Dermis microvascular lymphatic vessel endothelial cell (primary cell): Measurements from ENCODE around the gene KBTBD6. TPM values are rescaled to one million over a fixed set of nuclear protein-coding genes. Genes with fewer than 3 reads are reported as not detected.
"Not testable (repeated sequence)": the region's sequence is repeated elsewhere in the genome, so short reads cannot be mapped to it uniquely, and the experiment has no call there.

Source experiments
- DNase-seq, 2 donors: peaks; one replicate each; pipeline versions ENCODE4 v3.0.0 to v3.0.0-alpha.2; 2010; ENCODE audit warnings: low read depth in 2 of 2
- total RNA-seq: library from RNA; depleted of rRNA; stranded (reverse); fragments of >200 nt; gene quantifications from 2 replicates; pipeline ENCODE4 v1.2.1, GENCODE V29; 2014

Gene KBTBD6
- total RNA-seq: 7.7 and 8.5 TPM in 2 replicates

DNA sequence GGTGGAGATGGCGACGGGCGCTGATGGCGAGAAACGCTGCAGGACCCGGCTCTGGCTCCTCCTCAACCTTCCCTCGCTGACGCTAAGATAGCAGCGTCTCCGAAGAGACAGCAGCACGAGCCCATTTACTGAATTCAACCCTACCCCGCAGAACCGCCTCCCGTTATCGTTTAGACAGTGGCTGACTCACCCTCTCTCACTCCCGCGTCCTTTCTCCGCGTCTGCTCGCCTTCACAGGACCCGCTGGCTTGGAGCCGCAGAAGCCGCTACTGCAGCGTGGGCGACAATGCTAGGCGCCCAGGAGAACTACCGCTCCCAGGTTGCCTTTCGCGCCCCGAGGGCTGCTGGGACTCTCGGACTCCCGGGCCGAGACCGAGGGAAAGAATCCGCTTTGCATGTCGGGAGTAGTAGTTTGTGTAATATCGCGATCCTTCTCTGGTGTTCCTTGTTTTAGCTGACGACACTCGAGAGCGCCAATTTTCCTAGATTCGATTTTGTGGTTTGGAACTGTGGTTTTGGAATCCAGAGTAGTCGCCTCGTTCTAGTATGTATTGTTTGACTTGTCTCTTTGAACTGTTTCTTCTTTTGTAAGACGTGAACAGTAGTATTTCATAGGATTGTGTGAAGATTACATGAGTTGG is at the start of gene KBTBD6:
Gene KBTBD6, minus strand, starts transcription at position 291 of the 641 bp plus-strand sequence. CDS start 291 bp downstream, outside the sequence.
- peak; percentile 97 to 99 for DNase-seq

- no peak for DNase-seq
These were observed 49.6 kb upstream of the KBTBD6 start for GRCh38 chr13:41182231-41182630.

- DNase-seq: no peak
These were observed 47.1 kb upstream of the KBTBD6 start for GRCh38 chr13:41179593-41180250.

- peak; percentile 2 to 18 for DNase-seq
These were observed 45.4 kb upstream of the KBTBD6 start for GRCh38 chr13:41178040-41178439.

DNA sequence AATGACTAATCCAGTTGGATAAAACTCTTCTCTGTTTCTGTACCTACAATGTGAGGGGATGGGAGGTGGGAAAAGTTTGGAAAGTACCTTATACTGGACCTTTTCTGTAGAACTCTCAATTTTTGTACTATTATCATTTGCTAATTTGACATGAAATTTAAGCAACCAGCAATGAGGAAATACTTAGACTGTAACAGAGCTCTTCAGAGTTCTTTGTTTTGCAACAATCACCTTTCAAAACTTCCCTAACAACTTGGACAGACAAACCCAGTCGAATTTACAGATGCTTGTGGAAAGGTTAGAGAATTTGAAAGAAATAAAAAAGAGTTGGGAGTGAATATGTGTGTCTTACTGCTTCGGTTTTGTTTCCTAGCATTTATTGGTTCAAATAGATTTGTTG is 45.0 kb upstream of the KBTBD6 start:
- DNase-seq: no peak

GRCh38 chr13:41175576-41175975 is 43.0 kb upstream of the KBTBD6 start:
- DNase-seq: not testable (repeated sequence)

DNA sequence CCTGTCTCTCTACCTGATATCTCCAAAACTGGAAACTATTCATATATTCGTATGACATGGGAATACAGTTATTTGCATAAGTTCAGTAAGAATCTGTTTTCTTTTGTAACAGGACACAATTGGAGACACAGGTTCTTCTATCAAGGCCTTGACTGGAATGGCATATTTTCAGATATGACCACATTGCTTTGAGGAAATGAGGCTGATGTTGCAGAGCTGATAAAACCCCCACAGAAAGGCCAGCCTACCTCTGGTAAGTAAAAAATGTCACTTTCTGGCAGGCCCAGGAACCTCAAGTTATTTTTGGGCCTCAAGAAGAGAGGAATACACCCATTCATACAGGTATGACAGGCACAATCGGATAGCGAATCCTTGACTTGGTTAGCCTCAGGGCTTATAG is 29.5 kb upstream of the KBTBD6 start:
- no peak for DNase-seq

GRCh38 chr13:41159174-41159573 is 26.6 kb upstream of the KBTBD6 start:
- DNase-seq: no peak

DNA sequence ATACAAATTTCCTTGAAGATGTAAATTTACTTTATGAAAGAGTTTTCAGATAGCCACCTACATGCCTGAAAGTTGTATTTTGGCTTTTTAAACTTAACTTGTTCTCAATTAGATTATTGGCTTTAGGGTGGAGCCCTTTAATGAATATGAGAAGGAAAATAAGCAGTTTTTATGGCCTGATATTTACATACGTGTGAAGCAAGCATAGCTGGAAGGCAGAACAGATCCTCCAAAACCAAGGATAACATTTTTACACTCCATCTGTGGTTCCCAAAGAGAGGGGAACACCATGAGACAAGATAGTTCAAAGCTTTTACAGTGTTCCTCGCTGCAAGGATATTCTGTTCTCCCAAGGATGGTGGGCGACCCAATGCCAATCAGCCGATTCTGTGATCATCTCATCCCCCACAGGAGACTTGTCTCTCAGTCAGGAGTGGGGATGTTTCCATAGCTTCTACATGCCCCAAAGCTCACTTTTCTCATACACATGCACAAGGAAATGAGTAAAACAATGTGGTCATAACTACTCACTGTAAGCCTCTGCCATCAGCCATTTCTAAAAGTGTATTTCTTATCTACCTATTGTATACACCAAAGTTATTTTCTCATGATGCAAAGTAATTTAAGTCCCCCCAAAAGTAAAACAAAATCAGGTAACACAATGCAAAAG is 24.6 kb upstream of the KBTBD6 start:
- DNase-seq: no peak

GRCh38 chr13:41156620-41157019 is 24.0 kb upstream of the KBTBD6 start:
- no peak for DNase-seq

- DNase-seq: no peak
These were observed 21.4 kb upstream of the KBTBD6 start for GRCh38 chr13:41154042-41154441.

DNA sequence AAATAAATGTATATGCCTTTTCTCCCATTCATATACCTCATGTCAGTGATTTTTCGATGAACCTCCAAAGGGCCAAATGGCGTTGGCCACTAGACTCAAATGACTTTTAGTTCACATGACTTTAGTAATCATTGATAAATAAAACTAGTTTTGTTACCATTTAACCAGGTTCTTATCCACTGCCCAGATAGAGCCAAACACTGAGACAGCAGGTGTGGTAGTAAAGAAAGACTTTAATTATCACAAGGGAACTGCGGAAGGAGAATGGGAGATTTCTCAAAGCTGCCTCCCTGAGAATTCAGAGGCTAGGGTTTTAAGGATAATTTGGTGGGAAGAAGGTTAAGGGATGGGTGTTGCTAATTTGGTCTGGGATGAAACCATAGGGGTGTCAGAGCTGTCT is 19.4 kb upstream of the KBTBD6 start:
- DNase-seq: no peak

- no peak for DNase-seq
These were observed 17.5 kb upstream of the KBTBD6 start for GRCh38 chr13:41150058-41150457.

GRCh38 chr13:41148419-41149283 is 16.0 kb upstream of the KBTBD6 start:
- peak in 1 of 2 donors; percentile 11 for DNase-seq

DNA sequence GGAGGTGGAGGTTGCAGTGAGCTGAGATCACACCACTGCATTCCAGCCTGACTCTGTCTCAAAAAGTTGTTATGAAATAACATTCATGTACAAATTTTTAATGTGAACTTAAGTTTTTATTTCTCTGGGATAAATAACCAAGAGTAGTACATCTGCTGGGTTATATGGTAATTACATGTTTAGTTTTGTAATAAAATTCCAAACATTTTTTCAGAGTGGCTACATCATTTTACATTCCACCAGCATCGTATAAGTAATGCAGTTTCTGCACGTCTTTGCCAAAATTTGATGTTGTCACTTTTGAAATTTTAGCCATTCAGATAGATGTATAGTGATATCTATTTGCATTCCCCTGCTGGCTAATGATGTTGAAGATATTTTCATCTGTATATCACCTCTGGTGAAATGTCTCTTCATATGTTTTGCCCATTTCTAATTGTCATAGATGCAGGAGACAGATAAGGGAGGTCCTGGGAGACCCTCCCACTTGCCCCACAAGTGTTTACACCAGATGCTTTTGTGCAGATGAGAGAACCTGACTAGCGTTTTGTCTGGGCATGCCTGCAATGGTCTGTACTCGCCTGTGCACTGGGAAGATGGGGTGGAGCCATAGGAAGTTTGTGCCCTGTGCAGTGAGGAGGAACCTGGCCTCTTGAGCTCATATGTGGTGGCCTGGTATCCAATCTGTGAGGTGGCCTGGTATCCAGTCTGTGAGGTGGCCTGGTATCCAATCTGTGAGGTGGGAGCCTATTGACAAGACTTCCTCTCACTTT is 12.7 kb upstream of the KBTBD6 start:
- no peak for DNase-seq

DNA sequence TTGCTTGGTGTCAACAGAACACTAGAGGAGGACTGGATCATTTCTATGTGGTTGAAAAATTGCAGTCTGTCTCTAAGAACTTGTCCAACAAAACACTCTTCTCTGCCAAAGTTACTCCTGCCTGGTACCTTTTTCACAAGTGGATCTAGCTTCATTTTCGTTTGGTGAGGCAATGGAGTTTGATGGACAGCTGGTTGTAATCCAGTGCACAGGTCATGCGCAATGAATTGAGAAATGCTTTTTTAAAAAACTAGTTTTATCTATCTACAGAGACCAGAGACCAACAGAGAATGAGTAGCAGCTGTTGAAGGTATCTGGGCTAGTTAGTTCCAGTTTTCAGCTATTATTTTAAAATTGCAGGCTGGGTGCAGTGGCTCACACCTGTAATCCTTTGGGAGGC is 12.0 kb upstream of the KBTBD6 start:
- no peak for DNase-seq

DNA sequence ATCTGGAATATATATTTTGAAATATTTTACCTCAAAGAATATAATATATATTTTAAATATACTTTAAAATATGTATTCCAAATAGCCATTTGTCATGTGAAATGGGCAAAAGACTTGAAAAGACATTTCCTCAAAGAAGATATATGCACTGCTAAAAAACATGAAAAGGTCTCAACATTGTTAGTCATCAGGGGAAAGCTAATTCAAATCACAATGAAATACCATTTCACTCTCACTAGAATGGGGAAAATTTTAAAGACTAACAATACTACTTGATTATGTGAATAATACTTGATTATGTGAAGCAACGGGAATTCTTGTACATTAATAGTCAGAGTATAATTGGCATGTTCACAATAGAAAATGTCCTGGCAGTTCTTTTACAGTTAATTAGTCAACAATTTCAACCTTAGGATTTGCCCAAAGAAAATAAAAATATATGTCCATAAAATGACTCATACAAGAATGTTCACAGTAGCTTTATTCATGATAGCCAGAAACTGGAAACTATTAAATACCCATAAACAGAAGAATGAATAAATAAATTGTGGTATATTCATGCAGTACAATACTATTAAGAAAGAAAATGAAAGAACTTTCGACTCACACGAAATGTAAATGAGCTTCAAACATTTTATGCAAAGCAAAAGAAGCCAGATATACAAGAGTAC is 6.8 kb upstream of the KBTBD6 start:
- DNase-seq: no peak

DNA sequence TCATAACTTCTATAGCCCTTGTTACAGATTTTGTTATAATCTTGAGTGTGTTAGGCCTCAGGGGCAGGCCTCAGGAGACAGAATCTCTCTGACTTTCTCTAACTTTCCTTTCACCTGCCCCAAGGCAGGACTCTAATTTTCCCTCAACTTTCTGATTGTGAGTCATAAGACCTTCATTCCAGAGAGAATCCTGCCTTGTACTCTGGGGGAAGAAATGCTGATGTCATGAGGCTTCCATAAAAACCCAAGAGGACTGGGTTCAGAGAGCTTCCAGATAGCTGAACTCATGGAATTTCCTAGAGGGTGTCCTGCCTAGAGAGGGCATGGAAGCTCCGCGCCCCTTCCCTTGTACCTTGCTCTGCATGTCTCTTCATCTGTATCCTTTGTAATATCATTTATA is 5.3 kb upstream of the KBTBD6 start:
- DNase-seq: no peak

- DNase-seq: peak; percentile 9 to 17
These were observed 4.6 kb upstream of the KBTBD6 start for GRCh38 chr13:41137241-41137640.

- DNase-seq: no peak
These were observed 3.9 kb upstream of the KBTBD6 start for GRCh38 chr13:41136396-41137031.
